ENCODE measurements around the gene ITGB6. TPM values are rescaled to one million over a fixed set of nuclear protein-coding genes. Genes with fewer than 3 reads are reported as not detected.

ITGB6 gene
- total RNA-seq, 1 experiment from 2014 or later = 84.8 TPM

DNA sequence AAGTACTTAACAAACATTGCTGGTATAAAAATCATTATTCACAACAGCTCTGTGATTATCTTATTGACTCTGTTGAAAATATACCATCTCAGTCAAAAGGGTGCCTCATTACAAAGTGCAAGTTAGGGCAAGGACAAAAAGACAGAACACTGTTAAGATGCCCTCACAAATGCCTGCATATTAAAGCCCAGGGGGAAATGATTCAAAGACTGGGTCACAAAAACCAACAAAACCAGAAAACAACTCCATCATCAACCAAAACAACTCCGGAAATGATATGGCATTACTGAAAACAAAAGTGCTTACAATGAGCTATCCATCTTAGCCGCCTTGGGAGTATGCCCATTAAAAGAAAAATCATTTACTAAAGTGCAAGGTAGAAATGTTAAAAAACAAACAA is 147.5 kb downstream of the ITGB6 start:
- no peak overlapping the region for H3K4me3 Mint-ChIP-seq (ENCODE audit: low read depth, unreplicated experiment)
- BruUV-seq (replicated peaks) = no TSS peak
- CTCF ChIA-PET = no interaction called here
- no peak for DNase-seq
- TF ChIP-seq, protein P1, sequence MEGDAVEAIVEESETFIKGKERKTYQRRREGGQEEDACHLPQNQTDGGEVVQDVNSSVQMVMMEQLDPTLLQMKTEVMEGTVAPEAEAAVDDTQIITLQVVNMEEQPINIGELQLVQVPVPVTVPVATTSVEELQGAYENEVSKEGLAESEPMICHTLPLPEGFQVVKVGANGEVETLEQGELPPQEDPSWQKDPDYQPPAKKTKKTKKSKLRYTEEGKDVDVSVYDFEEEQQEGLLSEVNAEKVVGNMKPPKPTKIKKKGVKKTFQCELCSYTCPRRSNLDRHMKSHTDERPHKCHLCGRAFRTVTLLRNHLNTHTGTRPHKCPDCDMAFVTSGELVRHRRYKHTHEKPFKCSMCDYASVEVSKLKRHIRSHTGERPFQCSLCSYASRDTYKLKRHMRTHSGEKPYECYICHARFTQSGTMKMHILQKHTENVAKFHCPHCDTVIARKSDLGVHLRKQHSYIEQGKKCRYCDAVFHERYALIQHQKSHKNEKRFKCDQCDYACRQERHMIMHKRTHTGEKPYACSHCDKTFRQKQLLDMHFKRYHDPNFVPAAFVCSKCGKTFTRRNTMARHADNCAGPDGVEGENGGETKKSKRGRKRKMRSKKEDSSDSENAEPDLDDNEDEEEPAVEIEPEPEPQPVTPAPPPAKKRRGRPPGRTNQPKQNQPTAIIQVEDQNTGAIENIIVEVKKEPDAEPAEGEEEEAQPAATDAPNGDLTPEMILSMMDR (IDR thresholded peaks at IDR 0.05; ENCODE audit: unreplicated experiment) = no peak
- no peaks in the 10 kb centered on the region for H3K36me3 Mint-ChIP-seq (ENCODE audit: insufficient read depth, unreplicated experiment)
- H3K27me3 Mint-ChIP-seq (ENCODE audit: unreplicated experiment) = no peaks in the 10 kb centered on the region
- H3K4me1 Mint-ChIP-seq (ENCODE audit: low read depth, unreplicated experiment) = peaks cover 20% of the 10 kb centered on the region
- H3K27ac Mint-ChIP-seq (ENCODE audit: unreplicated experiment) = no peak overlapping the region
- intact Hi-C loops (cut with micrococcal nuclease; ENCODE audit: unreplicated experiment) = no loop called here
- no peaks in the 10 kb centered on the region for H3K9me3 Mint-ChIP-seq (ENCODE audit: low read depth, unreplicated experiment)

DNA sequence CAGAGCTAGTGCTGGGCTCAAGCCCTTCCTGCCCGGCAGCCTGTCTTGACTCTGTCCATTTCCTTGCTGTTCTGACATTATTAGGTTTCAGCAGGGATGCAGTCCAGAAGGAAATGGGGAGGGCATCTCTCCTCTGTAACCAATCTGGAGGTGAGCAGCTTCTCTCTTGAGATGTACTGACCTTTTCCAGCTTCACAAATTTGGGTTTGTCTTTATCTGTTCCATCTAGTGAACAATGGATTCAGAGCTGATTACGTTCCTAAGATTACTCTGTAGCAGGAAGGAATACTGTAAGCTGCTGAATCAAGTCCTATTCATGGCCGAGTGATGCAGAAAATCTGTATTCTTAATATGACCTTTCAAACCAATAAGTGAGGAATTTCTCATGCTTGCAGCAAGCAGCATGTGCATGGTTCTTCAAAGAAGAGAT is 148.7 kb downstream of the ITGB6 start:
- TF ChIP-seq, protein P1 (IDR thresholded peaks at IDR 0.05; ENCODE audit: unreplicated experiment) = no peak

DNA sequence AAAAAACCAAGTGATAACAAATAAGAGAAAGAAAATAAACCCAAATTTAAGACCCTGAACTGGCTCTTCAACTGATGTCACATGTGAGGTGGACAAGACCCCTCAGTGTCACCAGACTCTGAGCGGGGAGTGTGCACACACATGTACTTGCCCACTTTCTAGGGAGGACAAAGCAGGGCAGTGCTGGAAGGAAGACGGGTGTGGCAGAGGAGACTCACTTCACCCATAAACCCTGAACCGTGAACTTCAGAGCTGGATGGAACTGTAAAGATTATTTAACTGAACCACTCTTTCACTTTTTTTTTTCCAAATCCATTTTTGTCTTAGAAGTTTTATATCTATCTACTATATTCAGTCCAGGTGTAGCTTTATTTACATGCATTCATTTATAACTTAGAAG is 149.9 kb downstream of the ITGB6 start:
- H3K27ac Mint-ChIP-seq (ENCODE audit: unreplicated experiment) = no peak overlapping the region
- no peak for DNase-seq
- TF ChIP-seq, protein P1 (IDR thresholded peaks at IDR 0.05; ENCODE audit: unreplicated experiment) = no peak
- intact Hi-C loops (cut with micrococcal nuclease; ENCODE audit: unreplicated experiment) = no loop called here
- H3K9me3 Mint-ChIP-seq (ENCODE audit: low read depth, unreplicated experiment) = no peaks in the 10 kb centered on the region
- H3K4me1 Mint-ChIP-seq (ENCODE audit: low read depth, unreplicated experiment) = peaks cover 17% of the 10 kb centered on the region
- BruUV-seq (replicated peaks) = no TSS peak
- no peak overlapping the region for H3K4me3 Mint-ChIP-seq (ENCODE audit: low read depth, unreplicated experiment)
- H3K36me3 Mint-ChIP-seq (ENCODE audit: insufficient read depth, unreplicated experiment) = no peaks in the 10 kb centered on the region
- CTCF ChIA-PET = no interaction called here
- no peaks in the 10 kb centered on the region for H3K27me3 Mint-ChIP-seq (ENCODE audit: unreplicated experiment)

More for the DNA sequence above, 148.7 kb downstream of the ITGB6 start:
- Mint-ChIP-seq H3K36me3 (ENCODE audit: insufficient read depth, unreplicated experiment) (no peaks in the 10 kb centered on the region), H3K27ac (ENCODE audit: unreplicated experiment) (no peak overlapping the region), H3K4me1 (ENCODE audit: low read depth, unreplicated experiment) (peaks cover 17% of the 10 kb centered on the region), H3K9me3 (ENCODE audit: low read depth, unreplicated experiment) (no peaks in the 10 kb centered on the region), H3K27me3 (ENCODE audit: unreplicated experiment) (no peaks in the 10 kb centered on the region), H3K4me3 (ENCODE audit: low read depth, unreplicated experiment) (no peak overlapping the region)
- BruUV-seq (replicated peaks) = no TSS peak
- intact Hi-C loops (cut with micrococcal nuclease; ENCODE audit: unreplicated experiment) = no loop called here
- DNase-seq = no peak
- CTCF ChIA-PET = interaction anchor here (0.9 kb wide), 1 partner anchor 11 kb away, joined by 3 read pairs; no protein-coding TSS in a partner anchor

Other genes starting within 250 kb of the ITGB6 start
- 5.1 and 5.8 TPM in 2 replicates for gene PLA2R1, start 137.7 kb downstream of the ITGB6 start, total RNA-seq (2022)

All from Calu3 (cell line).